ENCODE measurements around the gene SSRP1. TPM values are rescaled to one million over a fixed set of nuclear protein-coding genes. Genes with fewer than 3 reads are reported as not detected.
"Not testable (repeated sequence)": the region's sequence is repeated elsewhere in the genome, so short reads cannot be mapped to it uniquely, and the experiment has no call there.

The SSRP1 gene
- polyA plus RNA-seq, 3 donors from 2014 or later, result 24.6 to 41.6 (median 25.6) TPM

- H3K4me1 Mint-ChIP-seq, result no peaks in the 10 kb centered on the region
- DNase-seq, result no peak
- H3K27me3 Mint-ChIP-seq (ENCODE audit: low read depth in 3 of 3), result peaks cover 0 to 4% (median 4%) of the 10 kb centered on the region in 3 donors
These were observed 52.3 kb downstream of the SSRP1 start for GRCh38 chr11:57283231-57283990.

DNA sequence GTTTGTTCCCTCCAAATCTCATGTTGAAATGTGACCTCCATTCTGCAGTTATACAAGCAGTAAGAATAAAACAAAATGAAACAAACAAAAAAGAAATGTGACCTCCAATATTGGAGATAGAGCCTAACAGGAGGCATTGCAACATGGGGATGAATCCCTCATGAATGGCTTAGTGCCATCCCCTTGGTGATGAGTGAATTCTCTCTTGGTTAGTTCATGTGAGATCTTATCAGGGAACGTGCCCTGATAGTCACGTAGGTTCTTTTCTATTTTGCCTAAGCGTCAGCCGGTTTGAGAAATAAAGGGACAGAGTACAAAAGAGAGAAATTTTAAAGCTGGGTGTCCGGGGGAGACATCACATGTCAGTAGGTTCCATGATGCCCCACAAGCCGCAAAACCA, 54.1 kb downstream of the SSRP1 start:
- DNase-seq, H3K4me3 Mint-ChIP-seq, H3K4me1 Mint-ChIP-seq, H3K27ac Mint-ChIP-seq, H3K9me3 Mint-ChIP-seq, H3K36me3 Mint-ChIP-seq: not testable (repeated sequence)
- H3K27me3 Mint-ChIP-seq (ENCODE audit: low read depth in 3 of 3), result peaks cover 0 to 11% (median 4%) of the 10 kb centered on the region in 3 donors

More at GRCh38 chr11:57283231-57283990, 52.3 kb downstream of the SSRP1 start:
- H3K9me3 Mint-ChIP-seq, result no peaks in the 10 kb centered on the region
- no peak overlapping the region for H3K4me3 Mint-ChIP-seq
- no peak overlapping the region for H3K27ac Mint-ChIP-seq
- H3K36me3 Mint-ChIP-seq, result no peaks in the 10 kb centered on the region

DNA sequence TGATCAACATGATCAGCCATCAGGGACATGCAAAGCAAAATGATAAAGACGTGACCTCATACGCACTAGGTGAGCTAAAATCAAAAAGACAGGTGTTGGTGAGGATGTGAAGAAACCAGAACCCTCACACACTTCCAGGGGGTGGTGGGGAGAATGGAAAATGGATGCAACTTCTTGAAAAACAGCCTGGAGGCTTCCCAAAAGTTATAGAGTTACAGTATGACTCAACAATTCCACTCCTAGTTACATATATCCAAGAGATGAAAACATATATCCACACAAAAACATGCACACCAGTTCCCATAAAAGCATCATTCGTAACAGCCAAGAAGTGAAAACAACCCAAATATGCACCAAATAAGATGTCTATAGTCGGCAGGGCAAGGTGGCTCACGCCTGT, 56.6 kb downstream of the SSRP1 start:
- Mint-ChIP-seq H3K4me1 (peaks cover 1 to 5% of the 10 kb centered on the region in 2 donors), H3K36me3 (no peaks in the 10 kb centered on the region), H3K27ac (no peak overlapping the region), H3K4me3 (no peak overlapping the region), H3K9me3 (peaks cover 0 to 5% (median 0%) of the 10 kb centered on the region in 6 donors), H3K27me3 (ENCODE audit: low read depth in 3 of 3) (peaks cover 0 to 11% (median 4%) of the 10 kb centered on the region in 3 donors)
- DNase-seq, result no peak

- Mint-ChIP-seq H3K9me3 (peaks cover 0 to 6% (median 0%) of the 10 kb centered on the region in 6 donors), H3K27ac (no peak overlapping the region), H3K36me3 (no peaks in the 10 kb centered on the region), H3K4me3 (no peak overlapping the region), H3K27me3 (ENCODE audit: low read depth in 3 of 3) (peaks cover 0 to 11% (median 5%) of the 10 kb centered on the region in 3 donors), H3K4me1 (peaks cover 1 to 5% of the 10 kb centered on the region in 2 donors)
- DNase-seq, result no peak
These were observed 57.0 kb downstream of the SSRP1 start for GRCh38 chr11:57278721-57279095.

GRCh38 chr11:57277845-57278720, 57.6 kb downstream of the SSRP1 start:
- Mint-ChIP-seq H3K27me3 (ENCODE audit: low read depth in 3 of 3) (peaks cover 0 to 11% (median 5%) of the 10 kb centered on the region in 3 donors), H3K27ac (no peak overlapping the region), H3K9me3 (peaks cover 0 to 8% (median 0%) of the 10 kb centered on the region in 6 donors), H3K4me1 (peaks cover 1 to 5% of the 10 kb centered on the region in 2 donors), H3K4me3 (no peak overlapping the region), H3K36me3 (no peaks in the 10 kb centered on the region)
- no peak for DNase-seq

- DNase-seq, result no peak
- peaks cover 0 to 11% (median 5%) of the 10 kb centered on the region in 3 donors for H3K27me3 Mint-ChIP-seq (ENCODE audit: low read depth in 3 of 3)
- H3K36me3 Mint-ChIP-seq, result no peaks in the 10 kb centered on the region
- H3K4me1 Mint-ChIP-seq, result peaks cover 1 to 5% of the 10 kb centered on the region in 2 donors
- H3K9me3 Mint-ChIP-seq, result peaks cover 0 to 8% (median 0%) of the 10 kb centered on the region in 6 donors
- H3K4me3 Mint-ChIP-seq, result no peak overlapping the region
- no peak overlapping the region for H3K27ac Mint-ChIP-seq
These were observed 58.6 kb downstream of the SSRP1 start for GRCh38 chr11:57276971-57277675.

- H3K4me1 Mint-ChIP-seq, result peaks cover 1 to 5% of the 10 kb centered on the region in 2 donors
- H3K27ac Mint-ChIP-seq, result no peak overlapping the region
- H3K27me3 Mint-ChIP-seq (ENCODE audit: low read depth in 3 of 3), result peaks cover 0 to 11% (median 5%) of the 10 kb centered on the region in 3 donors
- DNase-seq, result no peak
- H3K36me3 Mint-ChIP-seq, result no peaks in the 10 kb centered on the region
- H3K9me3 Mint-ChIP-seq, result peaks cover 0 to 8% (median 0%) of the 10 kb centered on the region in 6 donors
- H3K4me3 Mint-ChIP-seq, result no peak overlapping the region
These were observed 59.3 kb downstream of the SSRP1 start for GRCh38 chr11:57276169-57276970.

Other genes starting within 250 kb of the SSRP1 start
- gene LRRC55, start 153.9 kb downstream of the SSRP1 start, polyA plus RNA-seq, result not detected
- gene APLNR, start 98.6 kb downstream of the SSRP1 start, polyA plus RNA-seq, result under 1 TPM in 1 of 3 donors, not detected in 2; 0.28 TPM
- 1 to 10 TPM; 1.0 to 1.7 (median 1.6) TPM for gene TNKS1BP1, start 10.9 kb downstream of the SSRP1 start, polyA plus RNA-seq
- gene P2RX3, start 2.5 kb upstream of the SSRP1 start, polyA plus RNA-seq, result not detected
- gene PRG3, start 45.3 kb upstream of the SSRP1 start, polyA plus RNA-seq, result not detected
- under 1 TPM in 1 of 3 donors, not detected in 2; 0.19 TPM for gene PRG2, start 54.8 kb upstream of the SSRP1 start, polyA plus RNA-seq
- gene SLC43A3, start 91.2 kb upstream of the SSRP1 start, polyA plus RNA-seq, result 10 to 100 TPM; 11.4 to 17.1 (median 12.4) TPM
- gene RTN4RL2, start 124.6 kb upstream of the SSRP1 start, polyA plus RNA-seq, result under 1 TPM; 0.38 to 0.71 (median 0.68) TPM
- 10 to 100 TPM; 15.8 to 20.3 (median 17.5) TPM for gene SLC43A1, start 179.8 kb upstream of the SSRP1 start, polyA plus RNA-seq
- 100 to 1,000 TPM in 1 of 3 donors, 10 to 100 TPM in 2; 52.9 to 101 (median 55.7) TPM for gene TIMM10, start 194.9 kb upstream of the SSRP1 start, polyA plus RNA-seq
- under 1 TPM in 2 of 3 donors, not detected in 1; 0.12 to 0.47 TPM for gene SMTNL1, start 201.7 kb upstream of the SSRP1 start, polyA plus RNA-seq
- gene UBE2L6, start 231.8 kb upstream of the SSRP1 start, polyA plus RNA-seq, result 100 to 1,000 TPM; 310 to 706 (median 354) TPM

Data from immature natural killer cell (primary cell).